Measurements from ENCODE around the gene CHRM1. TPM values are rescaled to one million over a fixed set of nuclear protein-coding genes. Genes with fewer than 3 reads are reported as not detected.
"Not testable (repeated sequence)": the region's sequence is repeated elsewhere in the genome, so short reads cannot be mapped to it uniquely, and the experiment has no call there.

Gene CHRM1
- total and polyA plus RNA-seq, 9 donors, result 0.04 to 0.87 (median 0.15) TPM; not detected in 3

- 76% methylated on average over 5 of the region's 7 CpGs for WGBS (ENCODE audit: insufficient coverage)
- no peak overlapping the region for H3K4me3 ChIP-seq (ENCODE audit: low read length)
- no peak overlapping the region for H3K27ac ChIP-seq (ENCODE audit: low read length)
- peaks cover 16% of the 10 kb centered on the region for H3K4me1 ChIP-seq (ENCODE audit: control insufficient read depth, insufficient read depth, low read length)
- H3K36me3 ChIP-seq (ENCODE audit: control insufficient read depth, insufficient read depth, low read length), result no peaks in the 10 kb centered on the region
- H3K27me3 ChIP-seq (ENCODE audit: control insufficient read depth, insufficient read depth, low read length), result no peaks in the 10 kb centered on the region
- DNase-seq, result no peak
- no peaks in the 10 kb centered on the region for H3K9me3 ChIP-seq (replicated peaks; ENCODE audit: control insufficient read depth, low read depth, low read length)
Measured at GRCh38 chr11:62875698-62876478, 45.3 kb downstream of the CHRM1 start.

GRCh38 chr11:62874851-62875250 lies 46.3 kb downstream of the CHRM1 start:
- no CpG with 5 or more reads among the region's 7 CpGs for WGBS (ENCODE audit: insufficient coverage)

GRCh38 chr11:62865635-62866034 lies 55.5 kb downstream of the CHRM1 start:
- no peak for DNase-seq
- Histone ChIP-seq H3K4me1 (ENCODE audit: control insufficient read depth, insufficient read depth, low read length) (no peaks in the 10 kb centered on the region), H3K4me3 (ENCODE audit: low read length) (no peak overlapping the region), H3K36me3 (ENCODE audit: control insufficient read depth, insufficient read depth, low read length) (no peaks in the 10 kb centered on the region), H3K9me3 (replicated peaks; ENCODE audit: control insufficient read depth, low read depth, low read length) (no peaks in the 10 kb centered on the region), H3K27me3 (ENCODE audit: control insufficient read depth, insufficient read depth, low read length) (no peaks in the 10 kb centered on the region), H3K27ac (ENCODE audit: low read length) (no peak overlapping the region)
- 79% methylated on average over 2 of the region's 6 CpGs for WGBS (ENCODE audit: insufficient coverage)

More at GRCh38 chr11:62874851-62875250, 46.3 kb downstream of the CHRM1 start:
- no peaks in the 10 kb centered on the region for H3K9me3 ChIP-seq (replicated peaks; ENCODE audit: control insufficient read depth, low read depth, low read length)
- H3K27me3 ChIP-seq (ENCODE audit: control insufficient read depth, insufficient read depth, low read length), result no peaks in the 10 kb centered on the region
- no peak overlapping the region for H3K27ac ChIP-seq (ENCODE audit: low read length)
- H3K4me3 ChIP-seq (ENCODE audit: low read length), result no peak overlapping the region
- DNase-seq, result no peak
- H3K4me1 ChIP-seq (ENCODE audit: control insufficient read depth, insufficient read depth, low read length), result peaks cover 8% of the 10 kb centered on the region
- no peaks in the 10 kb centered on the region for H3K36me3 ChIP-seq (ENCODE audit: control insufficient read depth, insufficient read depth, low read length)

GRCh38 chr11:62863687-62864335 lies 57.4 kb downstream of the CHRM1 start:
- Histone ChIP-seq H3K4me1 (ENCODE audit: control insufficient read depth, insufficient read depth, low read length) (no peaks in the 10 kb centered on the region), H3K27me3 (ENCODE audit: control insufficient read depth, insufficient read depth, low read length) (no peaks in the 10 kb centered on the region), H3K36me3 (ENCODE audit: control insufficient read depth, insufficient read depth, low read length) (no peaks in the 10 kb centered on the region), H3K4me3 (ENCODE audit: low read length) (no peak overlapping the region), H3K27ac (ENCODE audit: low read length) (no peak overlapping the region), H3K9me3 (replicated peaks; ENCODE audit: control insufficient read depth, low read depth, low read length) (no peaks in the 10 kb centered on the region)
- no CpG with 5 or more reads among the region's 4 CpGs for WGBS (ENCODE audit: insufficient coverage)
- no peak for DNase-seq

- H3K9me3 ChIP-seq (replicated peaks; ENCODE audit: control insufficient read depth, low read depth, low read length); DNase-seq; H3K4me3 ChIP-seq (ENCODE audit: low read length); H3K27ac ChIP-seq (ENCODE audit: low read length); H3K27me3 ChIP-seq (ENCODE audit: control insufficient read depth, insufficient read depth, low read length); H3K4me1 ChIP-seq (ENCODE audit: control insufficient read depth, insufficient read depth, low read length); H3K36me3 ChIP-seq (ENCODE audit: control insufficient read depth, insufficient read depth, low read length): not testable (repeated sequence)
- WGBS (ENCODE audit: insufficient coverage), result 80% methylated on average over 14 of the region's 16 CpGs
Measured at GRCh38 chr11:62861564-62862192, 59.5 kb downstream of the CHRM1 start.

- H3K27me3 ChIP-seq (ENCODE audit: control insufficient read depth, insufficient read depth, low read length), result no peaks in the 10 kb centered on the region
- DNase-seq, result no peak
- H3K9me3 ChIP-seq (replicated peaks; ENCODE audit: control insufficient read depth, low read depth, low read length), result no peaks in the 10 kb centered on the region
- no peak overlapping the region for H3K4me3 ChIP-seq (ENCODE audit: low read length)
- peaks cover 6% of the 10 kb centered on the region for H3K4me1 ChIP-seq (ENCODE audit: control insufficient read depth, insufficient read depth, low read length)
- H3K36me3 ChIP-seq (ENCODE audit: control insufficient read depth, insufficient read depth, low read length), result no peaks in the 10 kb centered on the region
- 73% methylated on average over 2 of the region's 5 CpGs for WGBS (ENCODE audit: insufficient coverage)
- H3K27ac ChIP-seq (ENCODE audit: low read length), result no peak overlapping the region
Measured at GRCh38 chr11:62860835-62861563, 60.2 kb downstream of the CHRM1 start.

GRCh38 chr11:62859281-62859703 lies 61.9 kb downstream of the CHRM1 start:
- not testable (repeated sequence) for H3K27me3 ChIP-seq (ENCODE audit: control insufficient read depth, insufficient read depth, low read length); H3K4me3 ChIP-seq (ENCODE audit: low read length); DNase-seq; H3K9me3 ChIP-seq (replicated peaks; ENCODE audit: control insufficient read depth, low read depth, low read length); H3K27ac ChIP-seq (ENCODE audit: low read length); H3K4me1 ChIP-seq (ENCODE audit: control insufficient read depth, insufficient read depth, low read length); H3K36me3 ChIP-seq (ENCODE audit: control insufficient read depth, insufficient read depth, low read length)
- WGBS (ENCODE audit: insufficient coverage), result no CpG with 5 or more reads among the region's 8 CpGs

Other genes starting within 250 kb of the CHRM1 start
- 8.9 TPM for gene UQCC3, start 249.7 kb downstream of the CHRM1 start, total RNA-seq
- gene UQCC3, start 249.7 kb downstream of the CHRM1 start, polyA plus RNA-seq (ENCODE audit: insufficient read depth in 1 of 8, insufficient read length in 8 of 8, low replicate concordance in 1 of 8), result 1 to 10 TPM; 6.5 to 8.1 (median 7.9) TPM
- 2.8 TPM for gene LBHD1, start 249.1 kb downstream of the CHRM1 start, total RNA-seq
- 1 to 10 TPM; 4.7 to 8.2 (median 6.2) TPM for gene LBHD1, start 249.1 kb downstream of the CHRM1 start, polyA plus RNA-seq (ENCODE audit: insufficient read depth in 1 of 8, insufficient read length in 8 of 8, low replicate concordance in 1 of 8)
- 81.6 TPM for gene UBXN1, start 242.3 kb downstream of the CHRM1 start, total RNA-seq
- gene UBXN1, start 242.3 kb downstream of the CHRM1 start, polyA plus RNA-seq (ENCODE audit: insufficient read depth in 1 of 8, insufficient read length in 8 of 8, low replicate concordance in 1 of 8), result 100 to 1,000 TPM; 155 to 170 (median 162) TPM
- 31.6 TPM for gene LRRN4CL, start 231.8 kb downstream of the CHRM1 start, total RNA-seq
- gene LRRN4CL, start 231.8 kb downstream of the CHRM1 start, polyA plus RNA-seq (ENCODE audit: insufficient read depth in 1 of 8, insufficient read length in 8 of 8, low replicate concordance in 1 of 8), result 10 to 100 TPM; 13.7 to 21.2 (median 16.3) TPM
- 26.5 TPM for gene BSCL2, start 213.9 kb downstream of the CHRM1 start, total RNA-seq
- gene BSCL2, start 213.9 kb downstream of the CHRM1 start, polyA plus RNA-seq (ENCODE audit: insufficient read depth in 1 of 8, insufficient read length in 8 of 8, low replicate concordance in 1 of 8), result 10 to 100 TPM; 18.7 to 26.1 (median 21.5) TPM
- not detected for gene GNG3, start 213.7 kb downstream of the CHRM1 start, total RNA-seq
- gene GNG3, start 213.7 kb downstream of the CHRM1 start, polyA plus RNA-seq (ENCODE audit: insufficient read depth in 1 of 8, insufficient read length in 8 of 8, low replicate concordance in 1 of 8), result 1 to 10 TPM in 1 of 8 donors, under 1 TPM in 7; 0.28 to 1.5 (median 0.48) TPM
- gene HNRNPUL2, start 193.9 kb downstream of the CHRM1 start, total RNA-seq, result 8.6 TPM
- 10 to 100 TPM; 41.0 to 67.5 (median 49.4) TPM for gene HNRNPUL2, start 193.9 kb downstream of the CHRM1 start, polyA plus RNA-seq (ENCODE audit: insufficient read depth in 1 of 8, insufficient read length in 8 of 8, low replicate concordance in 1 of 8)
- 29.5 TPM for gene TTC9C, start 192.9 kb downstream of the CHRM1 start, total RNA-seq
- 10 to 100 TPM; 27.1 to 35.4 (median 29.3) TPM for gene TTC9C, start 192.9 kb downstream of the CHRM1 start, polyA plus RNA-seq (ENCODE audit: insufficient read depth in 1 of 8, insufficient read length in 8 of 8, low replicate concordance in 1 of 8)
- gene ZBTB3, start 167.2 kb downstream of the CHRM1 start, total RNA-seq, result 8.0 TPM
- gene ZBTB3, start 167.2 kb downstream of the CHRM1 start, polyA plus RNA-seq (ENCODE audit: insufficient read depth in 1 of 8, insufficient read length in 8 of 8, low replicate concordance in 1 of 8), result 1 to 10 TPM; 3.4 to 5.6 (median 4.1) TPM
- 115 TPM for gene POLR2G, start 159.8 kb downstream of the CHRM1 start, total RNA-seq
- gene POLR2G, start 159.8 kb downstream of the CHRM1 start, polyA plus RNA-seq (ENCODE audit: insufficient read depth in 1 of 8, insufficient read length in 8 of 8, low replicate concordance in 1 of 8), result 100 to 1,000 TPM in 2 of 8 donors, 10 to 100 TPM in 6; 83.0 to 115 (median 91.1) TPM
- 17.6 TPM for gene TAF6L, start 150.0 kb downstream of the CHRM1 start, total RNA-seq
- gene TAF6L, start 150.0 kb downstream of the CHRM1 start, polyA plus RNA-seq (ENCODE audit: insufficient read depth in 1 of 8, insufficient read length in 8 of 8, low replicate concordance in 1 of 8), result 10 to 100 TPM; 12.7 to 21.5 (median 17.0) TPM
- 22.1 TPM for gene TMEM179B, start 134.0 kb downstream of the CHRM1 start, total RNA-seq
- 10 to 100 TPM; 24.4 to 33.8 (median 29.8) TPM for gene TMEM179B, start 134.0 kb downstream of the CHRM1 start, polyA plus RNA-seq (ENCODE audit: insufficient read depth in 1 of 8, insufficient read length in 8 of 8, low replicate concordance in 1 of 8)
- gene TMEM223, start 129.4 kb downstream of the CHRM1 start, total RNA-seq, result 17.2 TPM
- gene TMEM223, start 129.4 kb downstream of the CHRM1 start, polyA plus RNA-seq (ENCODE audit: insufficient read depth in 1 of 8, insufficient read length in 8 of 8, low replicate concordance in 1 of 8), result 10 to 100 TPM; 15.3 to 19.0 (median 16.3) TPM
- 24.3 TPM for gene NXF1, start 115.9 kb downstream of the CHRM1 start, total RNA-seq
- 10 to 100 TPM; 60.5 to 73.1 (median 66.9) TPM for gene NXF1, start 115.9 kb downstream of the CHRM1 start, polyA plus RNA-seq (ENCODE audit: insufficient read depth in 1 of 8, insufficient read length in 8 of 8, low replicate concordance in 1 of 8)
- gene STX5, start 89.3 kb downstream of the CHRM1 start, total RNA-seq, result 26.8 TPM
- gene STX5, start 89.3 kb downstream of the CHRM1 start, polyA plus RNA-seq (ENCODE audit: insufficient read depth in 1 of 8, insufficient read length in 8 of 8, low replicate concordance in 1 of 8), result 10 to 100 TPM; 29.7 to 43.2 (median 36.0) TPM
- gene TEX54, start 88.5 kb downstream of the CHRM1 start, total RNA-seq, result not detected
- gene TEX54, start 88.5 kb downstream of the CHRM1 start, polyA plus RNA-seq (ENCODE audit: insufficient read depth in 1 of 8, insufficient read length in 8 of 8, low replicate concordance in 1 of 8), result not detected
- gene WDR74, start 81.8 kb downstream of the CHRM1 start, total RNA-seq, result 41.8 TPM
- 10 to 100 TPM; 28.3 to 40.9 (median 34.1) TPM for gene WDR74, start 81.8 kb downstream of the CHRM1 start, polyA plus RNA-seq (ENCODE audit: insufficient read depth in 1 of 8, insufficient read length in 8 of 8, low replicate concordance in 1 of 8)
- 41.8 TPM for gene SLC3A2, start 40.5 kb downstream of the CHRM1 start, total RNA-seq
- gene SLC3A2, start 40.5 kb downstream of the CHRM1 start, polyA plus RNA-seq (ENCODE audit: insufficient read depth in 1 of 8, insufficient read length in 8 of 8, low replicate concordance in 1 of 8), result 10 to 100 TPM; 38.1 to 55.4 (median 43.0) TPM
- not detected for gene SLC22A6, start 63.6 kb upstream of the CHRM1 start, total RNA-seq
- under 1 TPM in 2 of 8 donors, not detected in 6; 0.05 to 0.20 TPM for gene SLC22A6, start 63.6 kb upstream of the CHRM1 start, polyA plus RNA-seq (ENCODE audit: insufficient read depth in 1 of 8, insufficient read length in 8 of 8, low replicate concordance in 1 of 8)
- not detected for gene SLC22A8, start 94.5 kb upstream of the CHRM1 start, total RNA-seq
- not detected for gene SLC22A8, start 94.5 kb upstream of the CHRM1 start, polyA plus RNA-seq (ENCODE audit: insufficient read depth in 1 of 8, insufficient read length in 8 of 8, low replicate concordance in 1 of 8)
- gene SLC22A24, start 222.9 kb upstream of the CHRM1 start, total RNA-seq, result not detected
- gene SLC22A24, start 222.9 kb upstream of the CHRM1 start, polyA plus RNA-seq (ENCODE audit: insufficient read depth in 1 of 8, insufficient read length in 8 of 8, low replicate concordance in 1 of 8), result not detected